Amniotic stem cell (primary cell): ENCODE data around the gene SENP1.

Source experiments
- DNase-seq: peaks from one replicate; lab custom pipeline; 2025; lab: John Stamatoyannopoulos, UW

The SENP1 gene

DNA sequence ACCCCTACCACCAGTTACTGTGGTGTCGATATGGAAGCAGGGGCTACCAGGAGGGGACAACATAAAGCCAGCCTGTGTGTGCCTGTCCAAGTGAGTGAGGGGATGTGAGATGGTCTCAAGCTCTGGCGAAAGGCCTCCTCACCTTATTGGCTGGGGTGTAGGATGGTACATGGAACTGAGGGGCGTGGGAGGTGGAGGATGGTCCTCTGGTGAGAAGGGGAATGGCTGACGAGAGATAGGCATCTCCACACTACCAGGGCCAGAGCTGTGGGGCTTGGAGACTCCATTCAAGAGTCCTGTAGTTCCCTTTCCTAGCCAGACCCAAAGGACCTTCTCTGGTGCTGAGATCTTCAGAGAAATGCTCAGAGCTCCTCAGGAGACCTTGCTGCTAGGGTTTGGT, 69.1 kb downstream of the SENP1 start:
- DNase-seq, result no peak

DNA sequence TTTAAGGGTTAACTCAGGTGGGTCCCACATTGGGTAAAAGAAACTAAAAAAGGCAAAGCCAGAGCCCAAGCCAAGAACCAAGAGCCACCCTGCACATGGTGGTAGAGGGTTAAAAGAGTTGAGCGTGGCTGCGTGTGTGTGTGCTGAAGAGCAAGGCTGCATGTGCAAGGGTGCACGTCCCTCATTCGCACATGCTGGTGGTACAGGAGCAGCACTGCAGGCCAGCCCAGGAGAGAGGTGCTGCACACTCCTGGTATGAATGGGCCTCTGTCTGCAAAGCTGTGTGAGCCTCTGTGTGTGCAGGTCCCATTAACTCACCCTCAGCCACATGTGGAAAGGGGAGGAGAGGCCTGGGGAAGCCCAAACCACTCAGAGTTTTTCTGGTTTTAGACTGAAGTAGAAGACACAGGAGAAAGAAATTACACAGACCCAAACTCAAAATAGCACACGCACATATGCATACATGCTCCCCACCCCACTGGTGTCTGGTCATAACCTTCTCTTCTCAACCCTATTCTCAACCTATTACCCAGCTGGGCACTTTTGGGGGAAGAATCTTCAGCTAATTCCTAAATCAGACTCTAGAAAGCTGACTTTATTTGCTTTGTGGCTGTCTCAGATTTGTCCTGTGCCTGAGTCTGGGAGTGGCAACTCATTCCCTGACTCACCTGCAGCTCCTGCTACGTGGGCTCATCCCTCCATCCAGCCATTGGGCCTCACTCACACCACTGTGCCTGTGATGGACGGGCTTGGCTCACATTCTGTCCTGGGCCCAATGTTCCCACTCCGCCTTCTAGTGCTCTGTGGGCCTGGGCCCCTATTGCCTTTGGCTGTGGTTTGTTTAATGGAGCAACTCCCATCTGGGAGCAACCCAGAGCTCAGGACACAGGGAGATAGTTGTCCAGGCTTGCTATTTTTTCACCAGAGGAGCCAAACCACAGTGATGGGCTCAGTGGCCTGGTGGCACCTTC, 70.8 kb downstream of the SENP1 start:
- no peak for DNase-seq

GRCh38 chr12:48033451-48033850, 72.4 kb downstream of the SENP1 start:
- DNase-seq, result no peak

GRCh38 chr12:48032597-48032996, 73.3 kb downstream of the SENP1 start:
- no peak for DNase-seq

GRCh38 chr12:48031135-48031960, 74.5 kb downstream of the SENP1 start:
- DNase-seq, result no peak

DNA sequence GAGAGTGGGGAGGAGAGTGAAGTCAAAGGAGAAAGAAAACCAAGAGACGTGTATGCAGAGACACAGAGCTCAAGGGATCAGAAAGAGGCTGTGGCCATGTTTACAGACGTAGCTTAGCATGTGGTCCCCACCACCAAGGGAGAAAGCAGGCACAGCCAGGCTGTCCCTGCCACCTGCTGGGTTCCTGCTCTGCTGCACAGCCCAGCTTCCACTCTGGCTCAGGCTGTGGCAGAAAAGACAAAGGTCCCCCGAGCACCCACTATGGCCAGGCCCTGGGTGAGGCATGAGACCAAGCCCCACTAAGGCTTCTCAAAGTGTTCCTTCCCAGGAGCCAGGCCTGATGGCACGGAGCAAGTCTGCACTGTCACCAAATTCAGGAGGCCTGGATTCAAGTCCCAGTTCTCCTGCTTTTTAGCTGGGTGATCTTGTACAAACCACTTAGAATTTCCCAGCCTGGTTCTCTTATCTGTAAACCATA, 75.7 kb downstream of the SENP1 start:
- no peak for DNase-seq

- no peak for DNase-seq
Observed at GRCh38 chr12:48029491-48030172, 76.2 kb downstream of the SENP1 start.

DNA sequence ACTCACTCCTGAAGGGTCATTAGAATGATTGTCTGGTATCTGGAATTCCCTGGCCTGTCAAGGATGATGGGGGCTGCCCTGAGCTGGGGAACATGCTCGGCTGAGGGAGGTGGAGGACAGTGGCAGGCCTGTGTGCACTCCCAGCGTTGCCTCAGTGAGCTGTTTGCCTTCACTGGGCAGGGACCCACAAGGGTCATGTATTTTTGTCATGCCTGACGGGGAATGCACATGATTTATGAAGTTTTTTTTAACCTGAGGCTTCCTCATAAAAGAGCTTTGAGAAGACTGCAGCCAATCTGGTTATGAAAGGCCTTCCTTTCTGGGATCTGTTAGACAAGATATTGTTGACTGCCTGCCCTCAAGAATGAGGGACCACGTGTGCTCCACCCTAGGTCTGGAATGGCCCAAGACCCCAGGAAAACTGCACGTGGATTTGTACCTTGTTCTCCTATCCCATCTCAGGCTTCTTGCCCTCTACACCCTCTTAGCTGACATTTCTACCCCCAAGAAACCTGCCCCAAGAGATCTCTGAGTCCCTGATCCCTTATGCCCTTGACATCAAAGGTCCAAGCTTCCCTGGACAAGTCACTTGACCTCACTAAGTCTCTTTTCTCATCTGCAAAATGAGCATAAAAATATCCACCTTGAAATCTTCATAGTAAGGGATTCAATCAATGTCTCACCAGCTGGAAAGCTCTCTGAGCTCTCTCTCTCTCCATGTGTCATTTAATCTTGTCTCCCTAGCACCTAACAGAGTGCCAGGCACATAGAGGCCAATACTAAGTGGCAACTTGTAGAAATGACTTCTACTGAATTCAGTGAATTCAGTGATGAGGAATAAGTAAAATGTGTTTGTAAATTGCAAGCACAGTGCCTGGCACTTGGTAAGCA, 77.1 kb downstream of the SENP1 start:
- no peak for DNase-seq

- DNase-seq, result no peak
Observed at GRCh38 chr12:48027183-48028002, 78.5 kb downstream of the SENP1 start.

DNA sequence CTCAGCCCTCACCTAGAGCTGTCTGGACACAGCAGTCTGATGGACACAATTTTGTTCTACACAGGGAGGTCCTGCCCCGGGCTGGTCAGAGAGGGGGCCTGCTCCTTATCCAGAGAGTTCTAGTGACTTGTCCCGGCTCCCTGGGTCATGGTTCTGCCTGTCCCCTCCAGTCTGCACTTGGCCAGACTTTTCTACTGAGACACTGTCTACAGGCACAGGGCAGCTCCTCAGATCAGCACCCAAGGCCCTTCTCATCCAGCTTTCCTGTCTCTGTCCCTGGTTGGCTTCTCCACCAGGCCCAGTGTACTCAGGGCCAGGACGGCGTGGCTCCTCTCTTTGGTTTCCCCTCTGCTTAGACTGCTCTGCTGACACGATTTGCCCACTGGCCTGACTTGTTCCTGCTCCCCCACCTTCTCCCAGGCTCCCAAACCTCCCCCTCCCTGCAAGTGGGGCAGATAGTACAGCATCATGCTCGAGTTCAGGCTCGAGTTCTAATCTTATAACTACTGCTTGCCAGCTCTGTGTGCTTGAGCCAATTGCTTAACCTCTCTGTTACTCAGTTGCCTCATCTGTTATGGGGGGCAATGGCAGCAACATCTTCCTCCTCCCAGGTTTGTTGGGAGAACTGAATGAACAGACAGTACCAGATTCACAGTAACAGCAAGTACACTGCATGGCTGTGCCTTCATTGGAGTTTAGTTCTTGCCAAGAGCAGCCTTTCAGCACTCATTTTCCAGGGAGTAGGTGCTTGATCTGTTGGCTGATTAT, 79.6 kb downstream of the SENP1 start:
- no peak for DNase-seq

DNA sequence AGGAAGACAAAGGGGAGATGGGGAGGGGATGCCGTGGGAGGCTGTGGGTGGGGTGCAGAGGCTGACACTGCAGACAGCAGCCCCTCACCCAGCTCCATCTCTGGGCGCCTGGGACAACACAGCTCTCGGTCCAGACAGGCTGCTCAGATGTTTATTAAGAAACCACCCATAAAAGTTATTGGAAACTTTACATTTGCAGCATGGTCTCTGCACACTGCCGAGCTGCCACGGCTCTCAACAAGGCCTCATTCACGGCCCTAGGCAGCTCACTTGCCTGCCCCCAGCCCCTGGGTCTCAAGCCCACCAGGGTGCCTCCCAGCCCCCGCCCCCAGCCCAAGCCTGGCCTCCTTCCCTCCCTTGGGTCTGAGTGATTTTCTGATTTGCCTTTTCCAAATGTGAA, 80.6 kb downstream of the SENP1 start:
- DNase-seq, result no peak

DNA sequence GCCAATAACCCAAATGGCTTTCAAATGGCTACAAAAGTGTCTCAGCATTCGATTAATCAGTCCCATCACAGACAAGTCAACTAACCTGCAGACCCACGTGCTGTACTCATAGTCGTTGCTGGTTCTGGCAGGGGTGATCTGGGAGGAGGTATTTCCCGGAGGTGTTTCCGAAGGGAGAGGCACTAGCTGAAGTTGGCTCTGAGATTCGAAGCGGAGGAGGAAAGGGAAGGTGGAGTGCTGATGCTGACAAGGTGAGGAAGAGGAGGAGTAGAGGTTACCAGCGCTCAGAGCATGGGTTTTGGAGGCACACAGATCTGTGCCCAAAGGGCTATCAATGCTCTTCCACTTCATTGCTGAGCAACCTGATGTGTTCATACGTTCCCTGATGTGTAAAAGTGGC, 81.1 kb downstream of the SENP1 start:
- no peak for DNase-seq

- DNase-seq, result no peak
Observed at GRCh38 chr12:48023386-48023785, 82.5 kb downstream of the SENP1 start.

GRCh38 chr12:48022676-48023385, 83.0 kb downstream of the SENP1 start:
- no peak for DNase-seq

- no peak for DNase-seq
Observed at GRCh38 chr12:48022180-48022521, 83.7 kb downstream of the SENP1 start.

- no peak for DNase-seq
Observed at GRCh38 chr12:48021485-48022179, 84.2 kb downstream of the SENP1 start.

DNA sequence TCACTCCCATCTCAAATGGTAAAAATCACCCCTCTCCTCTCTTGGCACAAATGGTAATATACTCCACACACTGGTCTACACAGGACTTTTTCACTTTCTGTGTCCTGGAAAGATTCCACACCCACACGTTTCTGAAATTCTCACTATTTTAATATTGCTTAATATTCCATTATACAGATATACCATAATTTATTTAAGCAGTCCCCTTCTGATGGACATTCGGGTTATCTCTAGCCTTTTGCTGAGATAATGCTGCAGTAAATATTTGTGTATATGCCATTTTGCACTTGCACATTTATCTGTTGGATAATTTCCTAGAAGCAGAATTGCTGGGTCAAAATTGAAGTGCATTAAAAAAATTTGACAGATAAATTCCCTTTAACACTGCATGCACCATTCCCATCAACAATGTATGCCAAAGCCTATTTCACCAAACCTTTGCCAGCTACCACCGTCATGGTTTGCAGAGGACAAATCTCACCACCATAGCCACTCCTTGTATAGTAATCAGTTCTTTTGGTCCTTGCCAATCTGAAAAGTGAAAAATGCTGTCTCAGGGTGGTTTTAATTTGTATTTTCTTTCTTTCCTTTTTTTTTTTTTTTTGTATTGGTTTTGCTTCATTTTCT, 86.1 kb downstream of the SENP1 start:
- no peak for DNase-seq

DNA sequence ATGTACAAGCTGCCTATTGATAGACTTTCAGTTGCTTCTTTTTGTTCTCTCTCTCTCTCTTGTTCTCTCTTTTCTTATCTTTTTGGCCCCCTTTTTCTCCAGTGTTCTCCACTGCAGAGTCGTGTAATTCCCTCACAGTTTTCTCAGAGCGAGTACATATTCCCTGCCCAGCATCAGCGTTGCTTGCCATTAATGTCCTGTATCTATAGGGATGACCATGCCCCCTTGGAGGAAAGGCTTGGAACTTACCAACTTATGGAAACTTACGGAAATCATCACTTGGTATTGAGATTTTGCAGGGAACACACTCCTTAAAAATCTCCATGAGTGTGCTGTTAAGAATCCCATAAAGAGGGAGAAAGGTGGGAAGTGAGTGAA, 87.3 kb downstream of the SENP1 start:
- no peak for DNase-seq
